HG03097 (cell line): Measurements from ENCODE around the gene HPSE2.
"Not testable (repeated sequence)": the region's sequence is repeated elsewhere in the genome, so short reads cannot be mapped to it uniquely, and the experiment has no call there.

Source experiments
- ATAC-seq: cut with Tn5 transposase; IDR thresholded peaks from one replicate; pipeline ENCODE4 v1.9.1; 2021; ENCODE audit not compliant: unreplicated experiment, low FRiP score

HPSE2 gene

DNA sequence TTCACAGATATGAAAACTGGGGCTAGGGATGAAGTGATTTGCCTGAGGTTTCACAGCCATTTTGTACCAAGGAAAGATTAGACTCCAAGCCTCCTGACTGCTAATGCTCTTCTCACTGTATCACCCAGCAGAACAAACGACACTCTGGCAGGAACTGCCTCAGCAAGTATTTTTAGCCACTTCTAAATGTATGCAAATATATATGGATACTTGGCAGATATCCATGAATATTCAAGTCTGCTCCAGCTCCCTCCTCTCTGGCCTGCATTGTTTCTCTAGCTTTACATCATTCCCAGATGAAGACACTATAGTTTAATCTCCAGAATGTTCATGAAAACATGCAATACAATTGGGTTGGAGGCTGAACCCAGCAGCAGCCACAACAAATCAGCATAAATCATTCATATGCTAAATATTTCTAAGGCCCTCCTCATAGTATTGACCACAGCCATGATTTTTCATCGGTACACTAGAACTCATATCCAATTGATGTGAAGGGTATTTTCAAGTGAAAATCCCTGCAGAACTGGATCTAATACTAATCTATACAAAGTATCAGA, 65.5 kb downstream of the HPSE2 start:
- ATAC-seq, result no peak

GRCh38 chr10:99161165-99161564, 74.5 kb downstream of the HPSE2 start:
- ATAC-seq, result no peak

- ATAC-seq, result no peak
Observed at GRCh38 chr10:99143651-99144050, 92.0 kb downstream of the HPSE2 start.

GRCh38 chr10:99143011-99143410, 92.6 kb downstream of the HPSE2 start:
- ATAC-seq, result no peak

- not testable (repeated sequence) for ATAC-seq
Observed at GRCh38 chr10:99132897-99133296, 102.8 kb downstream of the HPSE2 start.

DNA sequence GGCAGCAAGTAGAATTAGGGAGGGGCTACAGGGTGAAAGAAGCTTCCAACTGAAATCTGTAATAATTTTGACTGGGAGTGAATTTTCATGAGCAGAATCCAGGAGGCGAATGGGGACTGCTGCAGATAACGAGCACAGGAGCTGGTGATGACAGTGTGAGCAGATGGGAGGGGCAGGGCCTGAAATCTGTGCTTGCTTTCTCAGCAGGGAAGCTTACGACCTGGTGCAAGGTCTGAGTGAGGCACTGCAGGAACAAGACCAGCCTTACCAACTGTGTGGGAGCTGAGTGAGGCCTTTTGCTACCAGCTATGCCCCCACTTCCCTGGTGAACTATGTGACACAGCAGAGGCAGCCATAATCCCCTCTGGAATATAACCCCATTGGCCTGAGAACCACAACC, 109.8 kb downstream of the HPSE2 start:
- no peak for ATAC-seq

DNA sequence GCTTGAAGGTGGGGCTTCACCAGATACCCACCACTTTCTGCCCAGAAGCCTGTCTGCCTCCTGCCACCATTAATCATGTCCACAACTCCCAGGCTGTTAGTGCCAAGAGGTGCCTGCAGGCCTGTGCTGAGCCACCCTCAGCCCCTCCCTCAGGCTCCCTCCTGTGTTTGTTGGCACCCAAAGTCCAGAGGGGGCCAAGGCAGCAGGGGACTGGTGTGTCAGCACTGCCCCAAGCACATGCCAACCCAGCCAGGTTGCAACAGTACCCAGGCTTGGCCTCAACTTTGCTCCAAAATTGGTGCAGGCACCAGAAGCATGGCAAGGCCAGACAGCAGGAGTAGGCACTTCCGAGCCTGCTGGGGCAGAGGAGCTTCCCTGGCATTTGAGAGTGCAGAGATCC, 111.3 kb downstream of the HPSE2 start:
- ATAC-seq, result no peak

- no peak for ATAC-seq
Observed at GRCh38 chr10:99123851-99124250, 111.8 kb downstream of the HPSE2 start.

DNA sequence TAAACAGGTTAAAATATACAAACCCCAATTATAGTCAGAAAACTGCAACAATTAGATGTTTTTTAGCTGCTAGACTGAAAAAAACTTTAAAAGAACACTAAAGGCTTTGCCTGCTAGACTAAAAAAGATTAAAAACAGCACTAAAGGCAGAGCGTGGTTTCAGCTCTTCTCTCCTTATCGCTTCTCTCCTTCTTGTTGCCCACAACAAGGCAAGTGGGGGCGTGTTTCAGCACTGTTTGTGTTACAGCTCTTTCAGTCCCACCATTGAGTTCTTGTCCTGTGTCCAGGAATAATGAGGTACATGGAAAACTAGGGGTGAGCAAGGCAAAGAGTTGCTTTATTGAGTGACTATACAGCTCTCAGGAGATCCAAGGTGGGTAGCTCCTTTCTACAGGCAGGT, 112.3 kb downstream of the HPSE2 start:
- no peak for ATAC-seq

GRCh38 chr10:99119258-99119748, 116.3 kb downstream of the HPSE2 start:
- ATAC-seq, result no peak

- no peak for ATAC-seq
Observed at GRCh38 chr10:99115703-99116102, 119.9 kb downstream of the HPSE2 start.

GRCh38 chr10:99085358-99085757, 150.3 kb downstream of the HPSE2 start:
- no peak for ATAC-seq

GRCh38 chr10:99084161-99084560, 151.5 kb downstream of the HPSE2 start:
- no peak for ATAC-seq

DNA sequence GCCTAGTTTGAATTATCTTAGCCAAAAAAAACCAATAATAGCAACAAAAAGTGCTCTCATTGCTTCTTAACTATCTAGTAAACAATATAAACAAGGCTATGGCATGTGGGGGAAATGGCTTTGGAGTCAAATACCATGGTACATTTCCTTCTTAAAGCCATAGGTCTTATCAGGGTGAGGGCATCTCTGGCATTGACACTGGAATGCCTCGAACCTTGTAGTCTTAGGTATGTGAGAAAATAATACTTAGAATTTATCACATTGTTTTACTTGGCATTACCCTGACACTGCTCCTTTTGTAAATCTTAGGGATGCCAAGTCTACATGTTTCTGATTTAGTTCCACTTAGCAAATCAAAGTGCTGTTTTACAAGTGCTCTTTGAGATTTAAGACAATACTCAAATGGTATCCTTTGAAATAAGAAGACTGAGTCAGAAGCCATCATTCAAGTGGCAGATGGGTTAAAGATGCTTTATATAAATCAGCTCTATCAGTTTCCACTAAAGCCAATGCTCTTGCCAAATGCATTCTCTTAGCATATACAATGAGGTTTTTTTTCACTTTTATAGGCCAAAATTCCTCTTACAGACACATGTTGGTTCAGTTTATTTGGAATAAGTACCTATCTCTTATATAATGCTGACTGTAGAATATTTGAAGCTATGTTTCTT, 155.2 kb downstream of the HPSE2 start:
- ATAC-seq, result no peak

DNA sequence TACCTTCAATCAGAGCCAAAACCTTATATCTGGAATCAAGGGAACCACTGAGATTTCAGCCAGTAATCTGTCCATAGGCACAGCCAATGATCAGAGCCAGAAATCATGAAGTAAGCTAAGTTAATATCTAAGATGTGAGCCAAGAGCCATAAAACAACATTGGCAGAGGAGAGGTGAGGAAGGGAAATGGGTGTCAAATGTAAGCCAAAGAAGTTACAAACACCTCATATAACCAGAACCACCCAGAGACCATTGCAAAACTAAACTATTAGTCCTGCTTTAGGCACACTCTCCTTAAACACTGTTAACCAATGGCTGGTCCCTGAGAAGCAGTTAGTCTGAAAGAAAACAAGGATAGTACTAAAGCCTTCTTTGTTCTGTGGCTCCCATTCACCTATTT, 173.1 kb downstream of the HPSE2 start:
- no peak for ATAC-seq

DNA sequence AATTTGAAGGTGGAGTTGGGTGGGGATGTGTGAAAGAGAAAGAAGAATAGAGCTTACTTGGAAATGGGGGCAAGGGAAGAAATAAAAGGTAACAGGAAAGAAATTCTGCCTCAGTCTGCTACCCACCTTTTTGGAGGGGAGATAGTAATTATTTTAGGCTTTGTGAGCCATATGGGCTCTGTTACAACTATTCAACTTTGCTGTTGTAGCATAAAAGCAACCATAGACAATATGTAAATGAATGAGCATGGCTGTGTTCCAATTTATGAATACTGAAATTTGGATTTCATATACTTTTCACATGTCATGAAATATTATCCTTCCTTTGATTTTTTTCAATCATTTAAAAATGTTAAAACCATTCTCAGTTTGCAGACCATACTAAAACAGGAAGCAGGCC, 176.9 kb downstream of the HPSE2 start:
- ATAC-seq, result no peak

GRCh38 chr10:99057936-99058690, 177.5 kb downstream of the HPSE2 start:
- ATAC-seq, result no peak

- no peak for ATAC-seq
Observed at GRCh38 chr10:99045671-99046070, 190.0 kb downstream of the HPSE2 start.

- no peak for ATAC-seq
Observed at GRCh38 chr10:99042051-99042771, 193.4 kb downstream of the HPSE2 start.

GRCh38 chr10:99041468-99041867, 194.2 kb downstream of the HPSE2 start:
- ATAC-seq, result no peak

- no peak for ATAC-seq
Observed at GRCh38 chr10:99013885-99014284, 221.8 kb downstream of the HPSE2 start.
